ENCODE measurements around the gene PLCL1. TPM values are rescaled to one million over a fixed set of nuclear protein-coding genes. Genes with fewer than 3 reads are reported as not detected.

The PLCL1 gene
- polyA plus RNA-seq, 1 of the 3 experiments (the other 2 are of a cell fraction), result 7.7 TPM

- TF ChIP-seq RCOR1 (IDR thresholded peaks at IDR 0.05; ENCODE audit: low read length) (no peak), TEAD4 (IDR thresholded peaks at IDR 0.05; ENCODE audit: borderline replicate concordance, insufficient read depth) (no peak), EP300 (IDR thresholded peaks at IDR 0.05; ENCODE audit: borderline replicate concordance in 1 of 2, low read depth in 1 of 2, low read length in 1 of 2) (no peak), GABPA (IDR thresholded peaks at IDR 0.05; ENCODE audit: low read depth) (no peak), MEF2A (IDR thresholded peaks at IDR 0.05; ENCODE audit: borderline replicate concordance, low read depth) (no peak), USF2 (IDR thresholded peaks at IDR 0.05; ENCODE audit: borderline replicate concordance, low read depth, low read length) (no peak), USF1 (IDR thresholded peaks at IDR 0.05; ENCODE audit: borderline replicate concordance, low read depth) (no peak), FOSL2 (IDR thresholded peaks at IDR 0.05; ENCODE audit: borderline replicate concordance, low read depth) (no peak), FOXJ3 (CRISPR knock-in tag; IDR thresholded peaks at IDR 0.05) (no peak), RFX5 (IDR thresholded peaks at IDR 0.05; ENCODE audit: low read length) (no peak), IRF3 (IDR thresholded peaks at IDR 0.05; ENCODE audit: low read depth, low read length) (no peak), NRF1 (IDR thresholded peaks at IDR 0.05; ENCODE audit: low read depth, low read length) (no peak), RAD21 (IDR thresholded peaks at IDR 0.05; ENCODE audit: low read length) (no peak), YY1 (IDR thresholded peaks at IDR 0.05; ENCODE audit: low read depth) (no peak), JUND (IDR thresholded peaks at IDR 0.05) (no peak), EZH2phosphoT487 (IDR thresholded peaks at IDR 0.05; ENCODE audit: borderline replicate concordance, low read depth) (no peak)
- TF ChIP-seq, protein P1, sequence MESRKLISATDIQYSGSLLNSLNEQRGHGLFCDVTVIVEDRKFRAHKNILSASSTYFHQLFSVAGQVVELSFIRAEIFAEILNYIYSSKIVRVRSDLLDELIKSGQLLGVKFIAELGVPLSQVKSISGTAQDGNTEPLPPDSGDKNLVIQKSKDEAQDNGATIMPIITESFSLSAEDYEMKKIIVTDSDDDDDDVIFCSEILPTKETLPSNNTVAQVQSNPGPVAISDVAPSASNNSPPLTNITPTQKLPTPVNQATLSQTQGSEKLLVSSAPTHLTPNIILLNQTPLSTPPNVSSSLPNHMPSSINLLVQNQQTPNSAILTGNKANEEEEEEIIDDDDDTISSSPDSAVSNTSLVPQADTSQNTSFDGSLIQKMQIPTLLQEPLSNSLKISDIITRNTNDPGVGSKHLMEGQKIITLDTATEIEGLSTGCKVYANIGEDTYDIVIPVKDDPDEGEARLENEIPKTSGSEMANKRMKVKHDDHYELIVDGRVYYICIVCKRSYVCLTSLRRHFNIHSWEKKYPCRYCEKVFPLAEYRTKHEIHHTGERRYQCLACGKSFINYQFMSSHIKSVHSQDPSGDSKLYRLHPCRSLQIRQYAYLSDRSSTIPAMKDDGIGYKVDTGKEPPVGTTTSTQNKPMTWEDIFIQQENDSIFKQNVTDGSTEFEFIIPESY (IDR thresholded peaks at IDR 0.05; ENCODE audit: borderline replicate concordance, low read depth), result no peak
- ChIA-PET CTCF (no interaction called here), POLR2A (no interaction called here)
- no peaks in the 10 kb centered on the region for H3K27me3 ChIP-seq (ENCODE audit: insufficient read depth)
- no peaks in the 10 kb centered on the region for H3K36me3 ChIP-seq (replicated peaks in 1 of 2; ENCODE audit: control insufficient read depth in 1 of 2, insufficient read depth in 2 of 2, low read length in 1 of 2)
- H3K4me1 ChIP-seq (ENCODE audit: control insufficient read depth in 1 of 2, insufficient read depth in 2 of 2, low read depth in 1 of 2, low read length in 1 of 2), result peaks cover 0 to 9% of the 10 kb centered on the region in 2 experiments; a peak in 1 of 4 replicates
- no peak overlapping the region for H3K27ac ChIP-seq (ENCODE audit: low read depth in 2 of 2, low read length in 1 of 2)
- no peak overlapping the region for H3K9ac ChIP-seq
- no peak overlapping the region for H3K4me2 ChIP-seq
- no peaks in the 10 kb centered on the region; the same call in 1 of the 2 replicates for H3K9me2 ChIP-seq
- WGBS (ENCODE audit: low lambda C conversion rate), result 89% methylated on average over 5 of the region's 5 CpGs
- H2AFZ ChIP-seq (ENCODE audit: low read depth), result no peak overlapping the region
- no peak for DNase-seq
- no peaks in the 10 kb centered on the region; the same call in 1 of the 2 replicates for H4K20me1 ChIP-seq (ENCODE audit: insufficient read depth)
- H3F3A ChIP-seq (replicated peaks; ENCODE audit: insufficient read depth), result no peaks in the 10 kb centered on the region
- no peak overlapping the region for H3K4me3 ChIP-seq (ENCODE audit: low read depth in 2 of 2, low read length in 1 of 2)
- no peaks in the 10 kb centered on the region for H3K9me3 ChIP-seq
- peaks cover 12% of the 10 kb centered on the region; the same call in 1 of the 2 replicates for H3K79me2 ChIP-seq (ENCODE audit: insufficient read depth)
Observed at GRCh38 chr2:197932374-197932773, 128.0 kb downstream of the PLCL1 start.

Data from SK-N-SH (cell line).